Testis (tissue), 2 donors: ENCODE results near the gene TINAG.

Source experiments
- POLR2A ChIP-seq: fragments of 450-650 bp; IDR thresholded peaks from one replicate; pipeline ENCODE4 v1.6.1; 2017; ENCODE audit warnings: antibody characterized with exemption, mild to moderate bottlenecking, moderate library complexity
- TF ChIP-seq, protein P1 (sequence below), 3 experiments: fragments of 450-650 bp in 2 of 3; fragments of 200-600 bp in 1 of 3; sonication (generic) in 1 of 3; IDR thresholded peaks; one replicate each; pipeline ENCODE4 v1.5.1; 2016 to 2019; ENCODE audit warnings: antibody characterized with exemption in 3 of 3, mild to moderate bottlenecking in 2 of 3, moderate library complexity in 1 of 3

DNA sequence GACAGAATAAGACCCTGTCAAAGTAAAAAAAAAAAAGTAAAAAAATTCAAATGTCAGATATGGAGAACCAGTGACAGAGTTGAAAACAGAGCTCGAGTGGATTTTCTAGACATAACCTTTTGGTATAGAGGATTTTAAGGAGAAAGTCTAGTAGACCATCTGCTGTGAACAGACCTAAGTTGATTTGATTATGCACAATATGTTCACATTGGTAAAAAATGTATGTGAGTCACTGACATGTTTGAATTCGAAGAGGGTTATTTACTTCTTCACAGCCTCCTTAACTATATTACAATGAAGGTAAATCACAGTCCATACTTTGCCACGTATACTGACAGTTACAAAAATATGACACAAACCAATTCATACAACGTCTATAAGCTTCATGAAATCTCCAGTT, 7.4 kb downstream of the TINAG start:
- TF ChIP-seq, protein P1, sequence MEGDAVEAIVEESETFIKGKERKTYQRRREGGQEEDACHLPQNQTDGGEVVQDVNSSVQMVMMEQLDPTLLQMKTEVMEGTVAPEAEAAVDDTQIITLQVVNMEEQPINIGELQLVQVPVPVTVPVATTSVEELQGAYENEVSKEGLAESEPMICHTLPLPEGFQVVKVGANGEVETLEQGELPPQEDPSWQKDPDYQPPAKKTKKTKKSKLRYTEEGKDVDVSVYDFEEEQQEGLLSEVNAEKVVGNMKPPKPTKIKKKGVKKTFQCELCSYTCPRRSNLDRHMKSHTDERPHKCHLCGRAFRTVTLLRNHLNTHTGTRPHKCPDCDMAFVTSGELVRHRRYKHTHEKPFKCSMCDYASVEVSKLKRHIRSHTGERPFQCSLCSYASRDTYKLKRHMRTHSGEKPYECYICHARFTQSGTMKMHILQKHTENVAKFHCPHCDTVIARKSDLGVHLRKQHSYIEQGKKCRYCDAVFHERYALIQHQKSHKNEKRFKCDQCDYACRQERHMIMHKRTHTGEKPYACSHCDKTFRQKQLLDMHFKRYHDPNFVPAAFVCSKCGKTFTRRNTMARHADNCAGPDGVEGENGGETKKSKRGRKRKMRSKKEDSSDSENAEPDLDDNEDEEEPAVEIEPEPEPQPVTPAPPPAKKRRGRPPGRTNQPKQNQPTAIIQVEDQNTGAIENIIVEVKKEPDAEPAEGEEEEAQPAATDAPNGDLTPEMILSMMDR (IDR thresholded peaks at IDR 0.05) = no peak
- no peak for TF ChIP-seq POLR2A
